HCT116 (cell line): ENCODE data around the gene EVC2. TPM values are rescaled to one million over a fixed set of nuclear protein-coding genes. Genes with fewer than 3 reads are reported as not detected.

Experiments used
- ATAC-seq: fragments of 200-7000 bp; cut with Tn5 transposase; 2 replicates; pipeline ENCODE4 v1.9.1; 2020; ENCODE audit warnings: mild to moderate bottlenecking, moderate library complexity
- BruUV-seq: library from RNA; stranded (reverse); fragments of 400-500 nt; replicated peaks from 2 replicates; lab custom pipeline; 2021; lab: Mats Ljungman, UMichigan
- CTCF ChIA-PET: fragments of 300-600 bp; sonication (Branson Sonifier 250); formaldehyde crosslinking; loops from one replicate; lab custom pipeline; 2021; ENCODE audit warnings: antibody characterized with exemption; lab: Charles Lee
- POLR2A ChIA-PET: fragments of 300-600, 350-600 bp; sonication (Branson Sonifier 250); formaldehyde crosslinking; loops from one replicate; lab custom pipeline; 2021; ENCODE audit warnings: antibody characterized with exemption; lab: Charles Lee
- RAD21 ChIA-PET, 2 experiments: fragments of 300-600 bp; sonication (Branson Sonifier 250); formaldehyde crosslinking; loops; one replicate each; lab custom pipeline; 2023; ENCODE audit warnings: low total read pairs in 2 of 2; ENCODE audit not compliant: uncharacterized antibody in 2 of 2, unreplicated experiment in 2 of 2, low non-redundant PET in 1 of 2; lab: Charles Lee
- DNase-seq: peaks from one replicate; pipeline ENCODE4 v3.0.0-alpha.2; 2010; ENCODE audit warnings: low read depth, low spot score
- H2AFZ ChIP-seq: fragments of 200-600 bp; shearing (Covaris generic), sonication (generic); 2 replicates; pipeline ENCODE4 v1.6.1; 2017; ENCODE audit warnings: low read depth, mixed run types, mixed read lengths, antibody characterized with exemption, low read length; ENCODE audit not compliant: poor library complexity, severe bottlenecking
- H3K27ac ChIP-seq: 2 replicates; pipeline ENCODE4 v1.5.1; 2012; ENCODE audit warnings: low read depth, low read length
- H3K27me3 ChIP-seq: fragments of 200-600 bp; sonication (generic); 2 replicates; pipeline ENCODE4 v1.6.1; 2016; ENCODE audit warnings: mixed run types, low read length, mixed read lengths; ENCODE audit not compliant: insufficient read depth
- H3K36me3 ChIP-seq, 2 experiments: fragments of 200-500 bp in 1 of 2; fragments of 200-600 bp in 1 of 2; sonication (Bioruptor generic) in 1 of 2; sonication (generic) in 1 of 2; 2 replicates each; pipeline versions ENCODE4 v1.5.1 to v1.6.1; 2014 to 2016; ENCODE audit warnings: low read length in 2 of 2, inconsistent platforms in 1 of 2, mixed read lengths in 1 of 2, mixed run types in 1 of 2; ENCODE audit not compliant: insufficient read depth in 2 of 2, control insufficient read depth in 1 of 2
- H3K4me1 ChIP-seq, 2 experiments: fragments of 200-600 bp in 1 of 2; sonication (generic) in 1 of 2; 2 replicates each; pipeline versions ENCODE4 v1.5.1 to v1.6.1; 2012 to 2017; ENCODE audit warnings: low read length in 2 of 2, inconsistent platforms in 1 of 2, mild to moderate bottlenecking in 1 of 2, mixed read lengths in 1 of 2, mixed run types in 1 of 2, moderate library complexity in 1 of 2; ENCODE audit not compliant: insufficient read depth in 2 of 2, control insufficient read depth in 1 of 2
- H3K4me2 ChIP-seq: fragments of 200-600 bp; sonication (generic); 2 replicates; pipeline ENCODE4 v1.6.1; 2017; ENCODE audit warnings: mixed run types, low read length, mixed read lengths
- H3K4me3 ChIP-seq, 2 experiments: fragments of 200-600 bp in 1 of 2; sonication (generic) in 1 of 2; replicated peaks in 1 of 2; 2 replicates each; pipeline ENCODE4 v1.5.1; 2011 to 2016; ENCODE audit warnings: low read length in 2 of 2, control low read depth in 1 of 2, low read depth in 1 of 2, mild to moderate bottlenecking in 1 of 2, mixed read lengths in 1 of 2, mixed run types in 1 of 2
- H3K79me2 ChIP-seq: fragments of 200-600 bp; sonication (generic); 2 replicates; pipeline ENCODE4 v1.6.1; 2017; ENCODE audit warnings: mild to moderate bottlenecking, mixed run types, low read length, moderate library complexity, mixed read lengths; ENCODE audit not compliant: insufficient read depth
- H3K9ac ChIP-seq: fragments of 200-600 bp; sonication (generic); 2 replicates; pipeline ENCODE4 v1.6.1; 2016; ENCODE audit warnings: low read length, mixed read lengths
- H3K9me2 ChIP-seq: fragments of 200-600 bp; sonication (generic), shearing (Covaris generic); 2 replicates; pipeline ENCODE4 v1.6.1; 2017; ENCODE audit warnings: mixed run types, mild to moderate bottlenecking, moderate library complexity; ENCODE audit not compliant: insufficient read depth
- H3K9me3 ChIP-seq, 2 experiments: fragments of 200-500 bp in 1 of 2; fragments of 200-600 bp in 1 of 2; sonication (Bioruptor generic) in 1 of 2; sonication (generic) in 1 of 2; 2 replicates each; pipeline ENCODE4 v1.6.1; 2014 to 2017; ENCODE audit warnings: low read length in 2 of 2, mixed read lengths in 2 of 2, inconsistent platforms in 1 of 2, low read depth in 1 of 2, mild to moderate bottlenecking in 1 of 2, mixed run types in 1 of 2, moderate library complexity in 1 of 2; ENCODE audit not compliant: control insufficient read depth in 1 of 2, insufficient read depth in 1 of 2
- H4K20me1 ChIP-seq: fragments of 200-600 bp; sonication (generic), shearing (Covaris generic); 2 replicates; pipeline ENCODE4 v1.6.1; 2017; ENCODE audit warnings: mixed run types, mild to moderate bottlenecking, moderate library complexity; ENCODE audit not compliant: insufficient read depth
- ATF3 ChIP-seq: IDR thresholded peaks from 2 replicates; pipeline ENCODE4 v1.6.1; 2012
- CBX3 ChIP-seq: IDR thresholded peaks from 2 replicates; pipeline ENCODE4 v1.6.1; 2012; ENCODE audit warnings: low read depth
- CTCF ChIP-seq, 3 experiments: fragments of 200-600 bp in 1 of 3; sonication (generic) in 1 of 3; IDR thresholded peaks in 2 of 3; conservative IDR thresholded peaks in 1 of 3; 2 replicates each; pipeline ENCODE4 v1.5.1; 2012 to 2017; ENCODE audit warnings: low read depth in 2 of 3, low read length in 2 of 3, antibody characterized with exemption in 1 of 3, borderline replicate concordance in 1 of 3, control low read depth in 1 of 3, mild to moderate bottlenecking in 1 of 3, mixed read lengths in 1 of 3, mixed run types in 1 of 3, moderate library complexity in 1 of 3; ENCODE audit not compliant: insufficient read depth in 1 of 3
- EGR1 ChIP-seq: IDR thresholded peaks from 2 replicates; pipeline ENCODE4 v1.6.1; 2012; ENCODE audit warnings: low read depth
- ELF1 ChIP-seq: IDR thresholded peaks from 2 replicates; pipeline ENCODE4 v1.6.1; 2012; ENCODE audit warnings: low read depth, borderline replicate concordance
- EZH2 ChIP-seq: fragments of 200-600 bp; sonication (generic); IDR thresholded peaks from 2 replicates; pipeline ENCODE4 v1.6.1; 2017; ENCODE audit warnings: antibody characterized with exemption, mixed run types
- EZH2phosphoT487 ChIP-seq: fragments of 200-600 bp; IDR thresholded peaks from 2 replicates; pipeline ENCODE4 v1.6.1; 2018; ENCODE audit warnings: antibody characterized with exemption, borderline replicate concordance
- FOSL1 ChIP-seq: IDR thresholded peaks from 2 replicates; pipeline ENCODE4 v1.6.1; 2012; ENCODE audit warnings: low read depth
- JUND ChIP-seq: IDR thresholded peaks from 2 replicates; pipeline ENCODE4 v1.6.1; 2012
- MAX ChIP-seq: IDR thresholded peaks from 2 replicates; pipeline ENCODE4 v1.6.1; 2012
- POLR2AphosphoS5 ChIP-seq: IDR thresholded peaks from 2 replicates; pipeline ENCODE4 v1.6.1; 2011; ENCODE audit warnings: mild to moderate bottlenecking, low read depth, low read length, moderate library complexity
- REST ChIP-seq: IDR thresholded peaks from 2 replicates; pipeline ENCODE4 v1.6.1; 2012; ENCODE audit warnings: low read depth
- SRF ChIP-seq: IDR thresholded peaks from 2 replicates; pipeline ENCODE4 v1.6.1; 2012; ENCODE audit warnings: low read depth
- TCF7L2 ChIP-seq: IDR thresholded peaks from 2 replicates; pipeline ENCODE4 v1.7.0; 2011; ENCODE audit warnings: borderline replicate concordance, inconsistent platforms; ENCODE audit not compliant: insufficient read depth, insufficient read length; ENCODE audit errors: extremely low read depth
- ZBTB33 ChIP-seq: IDR thresholded peaks from 2 replicates; pipeline ENCODE4 v1.6.1; 2011; ENCODE audit warnings: mild to moderate bottlenecking, low read length, moderate library complexity; ENCODE audit not compliant: insufficient replicate concordance; ENCODE audit errors: extremely low read depth
- ZFX ChIP-seq: fragments of 450-650 bp; IDR thresholded peaks from 2 replicates; pipeline ENCODE4 v1.6.1; 2017
- intact Hi-C: fragments of 100-400 bp; cut with micrococcal nuclease; formaldehyde crosslinking; loops from 2 replicates; pipeline ENCODE4 v1.10.0; 2022
- total RNA-seq: library from RNA; stranded (reverse); gene quantifications from one replicate; pipeline ENCODE4 v1.2.1, GENCODE V29; 2021; ENCODE audit not compliant: unreplicated experiment

EVC2 gene
- total RNA-seq, 1 experiment from 2014 or later: not detected

GRCh38 chr4:5706486-5707290 lies 1.7 kb downstream of the EVC2 start (continued):
- TF ChIP-seq REST (no peak), EZH2 (no peak)

GRCh38 chr4:5705647-5706320 lies 2.6 kb downstream of the EVC2 start:
- Histone ChIP-seq H3K4me2 (no peak overlapping the region), H3K27ac (no peak overlapping the region), H3K36me3 (no peaks in the 10 kb centered on the region), H3K4me1 (no peaks in the 10 kb centered on the region), H3K9me3 (no peaks in the 10 kb centered on the region), H2AFZ (no peak overlapping the region), H3K9ac (no peak overlapping the region), H3K4me3 (no peak overlapping the region), H3K79me2 (no peaks in the 10 kb centered on the region), H3K27me3 (no peaks in the 10 kb centered on the region; the same call in none of the 2 replicates), H3K9me2 (no peaks in the 10 kb centered on the region), H4K20me1 (no peaks in the 10 kb centered on the region)
- RAD21 ChIA-PET: no interaction called here
- CTCF ChIA-PET: no interaction called here
- POLR2A ChIA-PET: no interaction called here
- DNase-seq (no peak), ATAC-seq (no peak)
- intact Hi-C loops: no loop called here
- BruUV-seq: no TSS peak
- TF ChIP-seq MAX (no peak), JUND (no peak), ATF3 (no peak), FOSL1 (no peak), ZFX (no peak), CBX3 (no peak), CTCF (IDR thresholded peaks at IDR 0.05 in 2 of 3, conservative IDR thresholded peaks at IDR 0.05 in 1 of 3; ENCODE audit: borderline replicate concordance in 1 of 3, insufficient read depth in 1 of 3, low read depth in 2 of 3, low read length in 2 of 3) (no peak), POLR2AphosphoS5 (no peak), ZBTB33 (no peak), EGR1 (no peak), EZH2phosphoT487 (no peak), ELF1 (no peak), EZH2 (no peak), TCF7L2 (no peak), SRF (no peak)
